CD4-positive, alpha-beta T cell treated with Interleukin-15 for 1 hour (primary cell): ENCODE results near the gene PGBD5.

Experiments
- DNase-seq: peaks from one replicate; pipeline ENCODE4 v3.0.0-alpha.2; 2020

The PGBD5 gene

GRCh38 chr1:230277201-230278025 is 148.7 kb downstream of the PGBD5 start:
- DNase-seq, result no peak

- DNase-seq, result no peak
These were observed 149.7 kb downstream of the PGBD5 start for GRCh38 chr1:230276401-230276800.

- no peak for DNase-seq
These were observed 151.9 kb downstream of the PGBD5 start for GRCh38 chr1:230274254-230274653.

- DNase-seq, result no peak
These were observed 152.9 kb downstream of the PGBD5 start for GRCh38 chr1:230273141-230273710.

GRCh38 chr1:230272557-230272956 is 153.6 kb downstream of the PGBD5 start:
- no peak for DNase-seq

- no peak for DNase-seq
These were observed 154.7 kb downstream of the PGBD5 start for GRCh38 chr1:230271300-230272035.

GRCh38 chr1:230270559-230271281 is 155.4 kb downstream of the PGBD5 start:
- DNase-seq, result no peak

GRCh38 chr1:230270185-230270558 is 156.0 kb downstream of the PGBD5 start:
- DNase-seq, result no peak

GRCh38 chr1:230268371-230269170 is 157.6 kb downstream of the PGBD5 start:
- DNase-seq, result no peak

GRCh38 chr1:230267338-230268065 is 158.6 kb downstream of the PGBD5 start:
- no peak for DNase-seq

- no peak for DNase-seq
These were observed 159.7 kb downstream of the PGBD5 start for GRCh38 chr1:230266456-230266855.

- DNase-seq, result no peak
These were observed 160.7 kb downstream of the PGBD5 start for GRCh38 chr1:230265200-230266115.
